Measurements from ENCODE around the gene DERL3.

Gene DERL3

DNA sequence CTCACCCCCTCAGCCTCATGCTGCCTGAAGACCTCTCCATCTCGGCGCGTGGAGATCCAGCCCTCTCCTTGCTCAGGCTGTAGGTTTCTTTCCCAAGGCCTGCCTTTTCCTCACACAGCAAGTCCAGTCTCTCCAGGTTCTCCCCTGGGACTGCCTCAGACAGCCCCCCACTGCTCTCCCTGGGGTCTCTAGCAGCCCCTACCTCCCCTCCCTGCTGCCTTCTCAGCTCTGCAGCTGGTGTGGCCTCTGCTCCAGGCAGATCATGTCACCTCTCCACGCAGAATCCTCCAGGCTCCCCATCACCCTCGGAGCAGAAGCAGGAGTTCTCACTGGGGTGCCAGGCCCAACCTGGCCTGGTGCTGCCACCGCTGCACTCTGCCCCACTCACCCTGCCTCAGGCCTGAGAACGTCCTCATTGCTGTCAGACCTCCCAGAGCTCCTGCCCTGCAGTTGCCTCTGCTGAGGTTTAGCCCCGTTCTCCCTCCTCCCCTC, 36.9 kb downstream of the DERL3 start:
- no peak overlapping the region for H3K4me3 ChIP-seq (ENCODE audit: low read depth, low read length)

DNA sequence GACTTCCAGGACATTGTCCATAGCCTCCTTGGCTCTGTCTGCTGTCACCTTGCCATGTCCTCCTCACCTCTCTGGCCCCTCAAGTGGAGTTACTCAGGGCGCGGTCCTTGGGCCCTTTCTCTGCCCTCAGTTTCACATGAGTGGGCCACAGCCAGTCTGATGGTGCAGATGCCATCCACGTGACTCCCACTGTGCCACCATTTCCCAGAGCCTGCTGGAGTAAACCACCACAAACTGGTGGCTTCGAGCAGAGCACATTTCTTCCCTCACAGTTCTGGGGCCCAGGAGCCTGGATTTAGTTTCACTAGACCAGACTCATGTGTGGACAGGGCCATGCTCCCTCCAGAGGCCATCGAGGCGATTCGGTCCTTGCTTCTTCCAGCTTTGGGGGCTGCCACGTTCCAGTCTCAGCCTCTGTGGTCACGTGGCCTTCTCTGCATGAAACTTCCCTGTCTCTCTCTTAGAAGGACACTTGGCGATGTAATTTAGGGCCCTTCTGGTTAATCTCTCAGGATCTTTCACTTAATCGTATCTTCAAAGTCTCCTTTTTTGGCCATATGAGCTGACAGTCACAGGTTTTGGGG, 37.5 kb downstream of the DERL3 start:
- TF ChIP-seq, protein P1, sequence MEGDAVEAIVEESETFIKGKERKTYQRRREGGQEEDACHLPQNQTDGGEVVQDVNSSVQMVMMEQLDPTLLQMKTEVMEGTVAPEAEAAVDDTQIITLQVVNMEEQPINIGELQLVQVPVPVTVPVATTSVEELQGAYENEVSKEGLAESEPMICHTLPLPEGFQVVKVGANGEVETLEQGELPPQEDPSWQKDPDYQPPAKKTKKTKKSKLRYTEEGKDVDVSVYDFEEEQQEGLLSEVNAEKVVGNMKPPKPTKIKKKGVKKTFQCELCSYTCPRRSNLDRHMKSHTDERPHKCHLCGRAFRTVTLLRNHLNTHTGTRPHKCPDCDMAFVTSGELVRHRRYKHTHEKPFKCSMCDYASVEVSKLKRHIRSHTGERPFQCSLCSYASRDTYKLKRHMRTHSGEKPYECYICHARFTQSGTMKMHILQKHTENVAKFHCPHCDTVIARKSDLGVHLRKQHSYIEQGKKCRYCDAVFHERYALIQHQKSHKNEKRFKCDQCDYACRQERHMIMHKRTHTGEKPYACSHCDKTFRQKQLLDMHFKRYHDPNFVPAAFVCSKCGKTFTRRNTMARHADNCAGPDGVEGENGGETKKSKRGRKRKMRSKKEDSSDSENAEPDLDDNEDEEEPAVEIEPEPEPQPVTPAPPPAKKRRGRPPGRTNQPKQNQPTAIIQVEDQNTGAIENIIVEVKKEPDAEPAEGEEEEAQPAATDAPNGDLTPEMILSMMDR (IDR thresholded peaks at IDR 0.05; ENCODE audit: borderline replicate concordance, insufficient read depth, low read depth, low read length) = no peak
- no peak overlapping the region for H3K4me3 ChIP-seq (ENCODE audit: low read depth, low read length)

More for the DNA sequence above, 36.9 kb downstream of the DERL3 start:
- TF ChIP-seq, protein P1 (IDR thresholded peaks at IDR 0.05; ENCODE audit: borderline replicate concordance, insufficient read depth, low read depth, low read length) = no peak

GRCh38 chr22:23800297-23801237, 38.2 kb downstream of the DERL3 start:
- H3K4me3 ChIP-seq (ENCODE audit: low read depth, low read length) = no peak overlapping the region
- TF ChIP-seq, protein P1 (IDR thresholded peaks at IDR 0.05; ENCODE audit: borderline replicate concordance, insufficient read depth, low read depth, low read length) = no peak

- H3K4me3 ChIP-seq (ENCODE audit: low read depth, low read length) = no peak overlapping the region
- TF ChIP-seq, protein P1 (IDR thresholded peaks at IDR 0.05; ENCODE audit: borderline replicate concordance, insufficient read depth, low read depth, low read length) = no peak
These were observed 42.3 kb downstream of the DERL3 start for GRCh38 chr22:23796461-23796860.

- TF ChIP-seq, protein P1 (IDR thresholded peaks at IDR 0.05; ENCODE audit: borderline replicate concordance, insufficient read depth, low read depth, low read length) = no peak
- no peak overlapping the region for H3K4me3 ChIP-seq (ENCODE audit: low read depth, low read length)
These were observed 45.5 kb downstream of the DERL3 start for GRCh38 chr22:23793326-23793725.

DNA sequence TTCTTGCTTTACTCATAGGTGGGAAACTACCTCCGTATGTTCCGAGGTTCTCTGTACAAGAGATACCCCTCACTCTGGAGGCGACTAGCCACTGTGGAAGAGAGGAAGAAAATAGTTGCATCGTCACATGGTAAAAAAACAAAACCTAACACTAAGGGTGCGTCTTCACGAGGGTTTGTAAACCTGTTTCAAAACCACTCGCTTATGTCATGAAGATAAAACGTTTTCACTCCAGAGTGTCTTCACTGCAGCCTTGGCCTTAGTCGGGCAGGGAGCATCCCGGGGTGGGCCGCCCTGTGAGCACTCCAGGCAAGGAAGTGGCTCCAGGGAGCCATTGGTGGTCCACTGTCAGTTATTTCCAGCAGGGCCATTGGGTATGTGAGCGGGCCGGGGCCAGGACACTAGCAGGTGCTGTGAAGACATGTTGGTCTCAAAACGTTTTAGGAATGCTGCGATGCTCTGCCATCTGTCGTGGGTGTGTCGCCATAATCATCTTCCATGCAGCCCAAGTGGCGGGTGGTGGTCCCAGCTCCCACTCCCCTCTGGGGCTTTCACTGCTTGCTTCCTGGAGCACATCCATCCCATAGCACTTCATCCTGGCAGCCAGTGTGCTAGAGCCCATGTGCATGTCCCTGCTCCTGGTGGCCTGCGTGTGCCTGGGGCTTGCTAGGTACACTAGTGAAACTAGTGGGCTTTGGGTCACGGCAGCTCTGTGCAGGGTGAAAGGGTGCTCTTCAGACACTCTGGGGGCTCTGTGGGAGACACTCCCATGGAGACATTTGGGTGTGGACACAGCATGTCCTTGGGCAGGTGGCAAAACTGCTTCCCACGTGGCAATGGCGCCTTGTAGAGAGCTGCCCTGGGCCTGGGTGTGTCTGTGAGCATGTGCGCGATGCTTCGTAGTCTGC, 46.8 kb downstream of the DERL3 start:
- TF ChIP-seq, protein P1 (IDR thresholded peaks at IDR 0.05; ENCODE audit: borderline replicate concordance, insufficient read depth, low read depth, low read length) = no peak
- H3K4me3 ChIP-seq (ENCODE audit: low read depth, low read length) = no peak overlapping the region

All from GM12875 (cell line).